ENCODE data around the gene MPZL2.

GRCh38 chr11:118265954-118266353 lies 1.9 kb upstream of the MPZL2 start:
- TF ChIP-seq CTCF (IDR thresholded peaks at IDR 0.05): no peak
- TF ChIP-seq POLR2A (IDR thresholded peaks at IDR 0.05): no peak

Measured in adrenal gland (tissue), 5 donors.